HEK293T (cell line): ENCODE data around the gene ZNF593OS.

ENCODE experiments used
- BHLHE40 ChIP-seq: fragments of 450-650 bp; IDR thresholded peaks from 2 replicates; pipeline ENCODE4 v1.6.1; 2016; ENCODE audit warnings: mild to moderate bottlenecking, moderate library complexity, borderline replicate concordance
- ELF4 ChIP-seq: fragments of 450-650 bp; IDR thresholded peaks from 2 replicates; pipeline ENCODE4 v1.6.1; 2017; ENCODE audit warnings: antibody characterized with exemption
- FOXM1 ChIP-seq: fragments of 450-650 bp; IDR thresholded peaks from 2 replicates; pipeline ENCODE4 v1.6.1; 2017; ENCODE audit warnings: mild to moderate bottlenecking, borderline replicate concordance
- HDGF ChIP-seq: fragments of 450-650 bp; IDR thresholded peaks from 2 replicates; pipeline ENCODE4 v1.6.1; 2017; ENCODE audit warnings: antibody characterized with exemption, borderline replicate concordance
- SP1 ChIP-seq: fragments of 450-650 bp; IDR thresholded peaks from 2 replicates; pipeline ENCODE4 v1.6.1; 2017
- SUZ12 ChIP-seq: fragments of 450-650 bp; IDR thresholded peaks from 2 replicates; pipeline ENCODE4 v1.6.1; 2016; ENCODE audit warnings: mild to moderate bottlenecking

DNA sequence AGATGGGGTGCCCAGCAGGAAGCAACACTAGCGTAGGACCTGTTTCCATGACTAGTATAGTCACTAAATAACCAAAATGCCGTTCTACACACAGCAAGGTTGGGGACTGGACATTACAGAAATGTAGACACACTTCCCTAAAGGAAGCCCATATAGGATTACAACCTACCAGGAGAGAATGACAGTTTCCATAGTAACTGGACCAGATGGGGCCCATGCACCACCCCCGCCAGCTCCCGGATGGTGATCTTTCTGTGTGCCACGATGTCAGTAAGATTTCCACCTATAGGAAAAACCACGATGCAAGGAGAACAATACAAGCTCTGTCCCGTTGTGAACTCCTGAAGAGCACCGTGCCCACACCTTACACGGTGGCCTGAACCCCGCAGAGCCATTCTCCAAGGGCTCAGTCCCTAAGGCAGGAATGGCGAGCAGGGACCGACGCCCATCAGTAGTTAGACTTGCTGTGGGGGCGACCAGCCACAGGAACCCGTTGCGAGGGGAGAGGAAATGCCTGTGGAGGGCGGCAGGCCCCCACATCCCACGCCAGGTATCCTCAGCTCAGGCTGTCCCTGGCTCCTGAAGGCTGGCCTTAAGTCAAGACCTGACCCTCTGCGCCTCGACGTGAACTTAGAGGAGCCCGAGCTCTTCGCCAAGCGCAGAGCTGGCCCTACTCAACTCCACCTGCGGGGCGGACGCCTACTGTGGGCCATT is 48.7 kb upstream of the ZNF593OS start:
- no peak for TF ChIP-seq BHLHE40
- no peak for TF ChIP-seq SUZ12
- TF ChIP-seq FOXM1 = no peak
- no peak for TF ChIP-seq ELF4
- TF ChIP-seq SP1 = no peak
- no peak for TF ChIP-seq HDGF
